H1 (cell line): Measurements from ENCODE around the gene LVRN. TPM values are rescaled to one million over a fixed set of nuclear protein-coding genes. Genes with fewer than 3 reads are reported as not detected.

Experiments
- BACH1 ChIP-seq: IDR thresholded peaks from 2 replicates; pipeline ENCODE4 v1.6.1; 2012; ENCODE audit warnings: low read length, improper control_type of control experiment
- CBX5 ChIP-seq: fragments of 300-800, 300-1000 bp; sonication (generic); IDR thresholded peaks from 2 replicates; pipeline ENCODE4 v1.7.1; 2016; ENCODE audit warnings: antibody characterized with exemption, low read length, low read depth
- EP300 ChIP-seq, 2 experiments: IDR thresholded peaks; 1 replicate in 1 of 2; 2 replicates in 1 of 2; pipeline ENCODE4 v1.6.1; 2011 to 2012; ENCODE audit warnings: low read depth in 2 of 2, low read length in 2 of 2, mild to moderate bottlenecking in 2 of 2, borderline replicate concordance in 1 of 2, inconsistent platforms in 1 of 2, moderate library complexity in 1 of 2
- HDAC2 ChIP-seq, 2 experiments: fragments of 300-600 bp in 1 of 2; sonication (generic) in 1 of 2; IDR thresholded peaks; 2 replicates each; pipeline ENCODE4 v1.6.1; 2011 to 2012; ENCODE audit warnings: low read depth in 2 of 2, low read length in 2 of 2, mild to moderate bottlenecking in 2 of 2, moderate library complexity in 2 of 2, borderline replicate concordance in 1 of 2, inconsistent platforms in 1 of 2
- POLR2AphosphoS5 ChIP-seq: IDR thresholded peaks from 2 replicates; pipeline ENCODE4 v1.6.1; 2011; ENCODE audit warnings: low read depth, low read length
- RNF2 ChIP-seq: fragments of 200-900, 300-1000 bp; sonication (generic); IDR thresholded peaks from 2 replicates; pipeline ENCODE4 v1.7.1; 2016; ENCODE audit warnings: borderline replicate concordance, low read depth, mild to moderate bottlenecking, antibody characterized with exemption, low read length; ENCODE audit not compliant: poor library complexity, severe bottlenecking; ENCODE audit errors: missing control alignments
- SRF ChIP-seq: IDR thresholded peaks from 2 replicates; pipeline ENCODE4 v1.6.1; 2011; ENCODE audit warnings: mild to moderate bottlenecking, low read depth, low read length, moderate library complexity
- polyA plus RNA-seq, 7 experiments: library from polyadenylated mRNA; depleted of rRNA in 3 of 7; stranded (reverse) in 5 of 7; unstranded in 2 of 7; fragments of >200 nt in 5 of 7; fragments of 200-250 nt in 2 of 7; gene quantifications; 1 replicate in 5 of 7; 2 replicates in 1 of 7; 4 replicates in 1 of 7; pipeline versions ENCODE4 v1.2.1 to v1.2.3, GENCODE V29; 2011 to 2013; ENCODE audit warnings: missing spikeins in 2 of 7, mixed read lengths in 2 of 7
- total RNA-seq: library from RNA; stranded (reverse); fragmentation: NEBNext Ultra II Directional; extraction: Animal tissue kit (Norgen Biotek cat#: 25700); gene quantifications from 2 replicates; pipeline ENCODE4 v1.2.1, GENCODE V29; 2021

Gene LVRN
- total and polyA plus RNA-seq, 2 of the 8 experiments (the other 6 are each of a cell fraction or from before 2014, with no cell fraction given): 0.08 to 0.09 TPM

- TF ChIP-seq HDAC2 (IDR thresholded peaks at IDR 0.05; ENCODE audit: borderline replicate concordance in 1 of 2, low read depth in 2 of 2, low read length in 2 of 2) (no peak), EP300 (IDR thresholded peaks at IDR 0.05; ENCODE audit: borderline replicate concordance in 1 of 2, low read depth in 2 of 2, low read length in 2 of 2) (no peak), RNF2 (no peak), POLR2AphosphoS5 (no peak), BACH1 (no peak), SRF (no peak), CBX5 (no peak)
Observed at GRCh38 chr5:115940080-115940810, 22.0 kb upstream of the LVRN start (continued).
